Measurements from ENCODE around the gene MROH7. TPM values are rescaled to one million over a fixed set of nuclear protein-coding genes. Genes with fewer than 3 reads are reported as not detected.

MROH7 gene
- total and polyA plus RNA-seq, 2 experiments from 2014 or later: 0.24 to 0.87 TPM

DNA sequence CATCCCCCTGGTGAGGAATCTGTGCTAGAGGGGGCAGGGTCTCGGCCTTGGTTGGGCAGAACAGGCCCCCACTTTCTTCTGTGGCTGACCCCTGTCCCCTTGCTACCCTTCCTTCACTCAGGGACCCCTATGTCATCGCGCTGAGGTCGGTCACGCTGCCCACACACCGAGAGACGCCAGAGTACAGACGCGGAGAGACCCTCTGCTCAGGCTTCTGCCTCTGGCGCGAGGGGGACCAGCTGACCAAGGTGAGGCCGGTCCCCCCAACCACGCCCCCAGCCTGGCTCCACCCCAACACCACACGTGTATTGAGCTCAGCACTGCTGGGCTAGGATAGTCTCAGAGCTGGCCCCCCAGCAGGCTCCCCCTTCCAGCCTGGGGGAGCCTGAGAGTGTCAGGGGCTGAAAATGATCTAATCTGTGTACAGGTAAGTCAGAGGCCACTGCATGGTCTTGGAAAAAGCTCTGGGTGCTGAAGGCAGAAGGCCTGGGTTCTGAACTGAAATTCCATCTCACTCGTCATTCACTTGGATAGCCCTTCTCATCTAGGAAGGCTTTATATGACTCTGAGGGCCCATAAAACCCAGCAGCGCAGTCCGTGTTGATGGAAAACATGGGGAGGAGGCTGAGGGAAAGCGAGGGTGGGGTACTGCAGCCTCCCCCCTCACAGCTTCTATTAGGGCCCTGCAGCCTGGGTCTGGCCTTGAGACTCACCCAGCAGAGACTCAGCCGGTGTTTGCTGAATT, 33.6 kb upstream of the MROH7 start:
- Histone ChIP-seq H4K20me1 (ENCODE audit: insufficient read depth, poor library complexity, severe bottlenecking) (no peaks in the 10 kb centered on the region), H3K4me1 (ENCODE audit: insufficient read depth) (no peaks in the 10 kb centered on the region), H3K9me3 (ENCODE audit: low read depth) (no peaks in the 10 kb centered on the region), H3K36me3 (replicated peaks; ENCODE audit: insufficient read depth, low read depth) (no peaks in the 10 kb centered on the region), H3K4me2 (no peak overlapping the region), H3K4me3 (no peak overlapping the region), H3K9me2 (replicated peaks; ENCODE audit: insufficient read depth) (no peaks in the 10 kb centered on the region), H3K27ac (no peak overlapping the region), H3K79me2 (no peaks in the 10 kb centered on the region), H2AFZ (no peak overlapping the region), H3K27me3 (no peaks in the 10 kb centered on the region)
- no peak for DNase-seq (ENCODE audit: low spot score)
- 87% methylated on average over 19 of the region's 19 CpGs for WGBS (ENCODE audit: low lambda C conversion rate, missing lambda C conversion rate)
- no peak for TF ChIP-seq EZH2 (IDR thresholded peaks at IDR 0.05; ENCODE audit: borderline replicate concordance)
- TF ChIP-seq CTCF (IDR thresholded peaks at IDR 0.05; ENCODE audit: poor library complexity): no peak
- no peak for TF ChIP-seq EZH2phosphoT487 (IDR thresholded peaks at IDR 0.05; ENCODE audit: low read depth, severe bottlenecking, unreplicated experiment)

- H3K27me3 ChIP-seq: no peaks in the 10 kb centered on the region
- H3K79me2 ChIP-seq: no peaks in the 10 kb centered on the region
- no peak overlapping the region for H2AFZ ChIP-seq
- no peak overlapping the region for H3K4me3 ChIP-seq
- TF ChIP-seq EZH2phosphoT487 (IDR thresholded peaks at IDR 0.05; ENCODE audit: low read depth, severe bottlenecking, unreplicated experiment) (no peak), EZH2 (IDR thresholded peaks at IDR 0.05; ENCODE audit: borderline replicate concordance) (no peak), CTCF (IDR thresholded peaks at IDR 0.05; ENCODE audit: poor library complexity) (no peak)
- H3K36me3 ChIP-seq (replicated peaks; ENCODE audit: insufficient read depth, low read depth): no peaks in the 10 kb centered on the region
- no peaks in the 10 kb centered on the region for H4K20me1 ChIP-seq (ENCODE audit: insufficient read depth, poor library complexity, severe bottlenecking)
- no peaks in the 10 kb centered on the region for H3K4me1 ChIP-seq (ENCODE audit: insufficient read depth)
- DNase-seq (ENCODE audit: low spot score): no peak
- no peak overlapping the region for H3K4me2 ChIP-seq
- no peaks in the 10 kb centered on the region for H3K9me3 ChIP-seq (ENCODE audit: low read depth)
- 84% methylated on average over 9 of the region's 9 CpGs for WGBS (ENCODE audit: low lambda C conversion rate, missing lambda C conversion rate)
- H3K27ac ChIP-seq: no peak overlapping the region
- no peaks in the 10 kb centered on the region for H3K9me2 ChIP-seq (replicated peaks; ENCODE audit: insufficient read depth)
These were observed 32.9 kb upstream of the MROH7 start for GRCh38 chr1:54608566-54609230.

GRCh38 chr1:54609301-54609921, 32.2 kb upstream of the MROH7 start:
- Histone ChIP-seq H3K9me2 (replicated peaks; ENCODE audit: insufficient read depth) (no peaks in the 10 kb centered on the region), H3K4me1 (ENCODE audit: insufficient read depth) (no peaks in the 10 kb centered on the region), H3K27me3 (no peaks in the 10 kb centered on the region), H2AFZ (no peak overlapping the region), H3K79me2 (no peaks in the 10 kb centered on the region), H3K9me3 (ENCODE audit: low read depth) (no peaks in the 10 kb centered on the region), H4K20me1 (ENCODE audit: insufficient read depth, poor library complexity, severe bottlenecking) (no peaks in the 10 kb centered on the region), H3K36me3 (replicated peaks; ENCODE audit: insufficient read depth, low read depth) (no peaks in the 10 kb centered on the region), H3K4me3 (no peak overlapping the region), H3K27ac (no peak overlapping the region), H3K4me2 (no peak overlapping the region)
- TF ChIP-seq CTCF (IDR thresholded peaks at IDR 0.05; ENCODE audit: poor library complexity) (no peak), EZH2 (IDR thresholded peaks at IDR 0.05; ENCODE audit: borderline replicate concordance) (no peak), EZH2phosphoT487 (IDR thresholded peaks at IDR 0.05; ENCODE audit: low read depth, severe bottlenecking, unreplicated experiment) (no peak)
- DNase-seq (ENCODE audit: low spot score): no peak
- 86% methylated on average over 16 of the region's 16 CpGs for WGBS (ENCODE audit: low lambda C conversion rate, missing lambda C conversion rate)
